Measurements from ENCODE around the gene HIVEP2. TPM values are rescaled to one million over a fixed set of nuclear protein-coding genes. Genes with fewer than 3 reads are reported as not detected.
A peak's percentile ranks its signal among the peaks of the same experiment; 100 is the strongest.
"Not testable (repeated sequence)": the region's sequence is repeated elsewhere in the genome, so short reads cannot be mapped to it uniquely, and the experiment has no call there.

HIVEP2 gene
- 18.0 and 28.9 TPM in 2 replicates for total RNA-seq

GRCh38 chr6:142945049-142945445 lies at the start of gene HIVEP2:
HIVEP2 (minus strand) TSS chr6:142945176; CDS start chr6:142774738, 170,438 bp downstream.
- peak within 1 kb of the TSS; percentile 88 for H3K4me3 ChIP-seq (ENCODE audit: low read depth, low read length)
- DNase-seq (ENCODE audit: low read depth) = peak; percentile 91
- TF ChIP-seq CTCF (IDR thresholded peaks at IDR 0.05; ENCODE audit: insufficient read depth, low read depth, low read length) = peak; percentile 1

GRCh38 chr6:142993977-142994376 lies 49.0 kb upstream of the HIVEP2 start:
- no peak for DNase-seq (ENCODE audit: low read depth)
- no peak for TF ChIP-seq CTCF (IDR thresholded peaks at IDR 0.05; ENCODE audit: insufficient read depth, low read depth, low read length)
- no peak overlapping the region for H3K4me3 ChIP-seq (ENCODE audit: low read depth, low read length)

GRCh38 chr6:142987490-142987889 lies 42.5 kb upstream of the HIVEP2 start:
- DNase-seq (ENCODE audit: low read depth) = no peak
- TF ChIP-seq CTCF (IDR thresholded peaks at IDR 0.05; ENCODE audit: insufficient read depth, low read depth, low read length) = no peak
- H3K4me3 ChIP-seq (ENCODE audit: low read depth, low read length) = no peak overlapping the region

GRCh38 chr6:142985281-142985680 lies 40.3 kb upstream of the HIVEP2 start:
- no peak for DNase-seq (ENCODE audit: low read depth)
- no peak for TF ChIP-seq CTCF (IDR thresholded peaks at IDR 0.05; ENCODE audit: insufficient read depth, low read depth, low read length)
- no peak overlapping the region for H3K4me3 ChIP-seq (ENCODE audit: low read depth, low read length)

GRCh38 chr6:142984386-142984785 lies 39.4 kb upstream of the HIVEP2 start:
- H3K4me3 ChIP-seq (ENCODE audit: low read depth, low read length) = no peak overlapping the region
- no peak for DNase-seq (ENCODE audit: low read depth)
- TF ChIP-seq CTCF (IDR thresholded peaks at IDR 0.05; ENCODE audit: insufficient read depth, low read depth, low read length) = no peak

- no peak overlapping the region for H3K4me3 ChIP-seq (ENCODE audit: low read depth, low read length)
- peak; percentile 4 for DNase-seq (ENCODE audit: low read depth)
- TF ChIP-seq CTCF (IDR thresholded peaks at IDR 0.05; ENCODE audit: insufficient read depth, low read depth, low read length) = no peak
These were observed 30.4 kb upstream of the HIVEP2 start for GRCh38 chr6:142975365-142975764.

- DNase-seq (ENCODE audit: low read depth); H3K4me3 ChIP-seq (ENCODE audit: low read depth, low read length): not testable (repeated sequence)
These were observed 26.0 kb upstream of the HIVEP2 start for GRCh38 chr6:142970941-142971340.
